IMR-90 (cell line): ENCODE results near the gene NOX3.

Experiments
- BHLHE40 ChIP-seq: fragments of 150-350 bp; IDR thresholded peaks from 2 replicates; pipeline ENCODE4 v1.6.1; 2016; ENCODE audit warnings: mild to moderate bottlenecking, low read depth, low read length
- FOS ChIP-seq: fragments of 150-350 bp; IDR thresholded peaks from 2 replicates; pipeline ENCODE4 v1.6.1; 2016; ENCODE audit warnings: low read depth, low read length
- MAFK ChIP-seq: IDR thresholded peaks from 2 replicates; pipeline ENCODE4 v1.6.1; 2012; ENCODE audit warnings: low read depth, low read length, improper control_type of control experiment
- MXI1 ChIP-seq: IDR thresholded peaks from 2 replicates; pipeline ENCODE4 v1.6.1; 2012; ENCODE audit warnings: low read depth, mild to moderate bottlenecking, low read length, moderate library complexity, borderline replicate concordance
- POLR2A ChIP-seq: IDR thresholded peaks from 2 replicates; pipeline ENCODE4 v1.6.1; 2012; ENCODE audit warnings: mild to moderate bottlenecking, low read depth, low read length
- RAD21 ChIP-seq: IDR thresholded peaks from 2 replicates; pipeline ENCODE4 v1.6.1; 2012; ENCODE audit warnings: low read length, improper control_type of control experiment
- RFX5 ChIP-seq: IDR thresholded peaks from 2 replicates; pipeline ENCODE4 v1.8.0; 2012; ENCODE audit warnings: low read depth, mild to moderate bottlenecking, low read length, moderate library complexity
- TF ChIP-seq, protein P1 (sequence below): conservative IDR thresholded peaks from 2 replicates; pipeline ENCODE4 v1.5.1; 2012; ENCODE audit warnings: mild to moderate bottlenecking, low read depth, low read length, improper control_type of control experiment
- TF ChIP-seq, protein P2 (sequence below): fragments of 150-350 bp; IDR thresholded peaks from 2 replicates; pipeline ENCODE4 v1.6.1; 2017; ENCODE audit warnings: mild to moderate bottlenecking, antibody characterized with exemption, low read length, low read depth

DNA sequence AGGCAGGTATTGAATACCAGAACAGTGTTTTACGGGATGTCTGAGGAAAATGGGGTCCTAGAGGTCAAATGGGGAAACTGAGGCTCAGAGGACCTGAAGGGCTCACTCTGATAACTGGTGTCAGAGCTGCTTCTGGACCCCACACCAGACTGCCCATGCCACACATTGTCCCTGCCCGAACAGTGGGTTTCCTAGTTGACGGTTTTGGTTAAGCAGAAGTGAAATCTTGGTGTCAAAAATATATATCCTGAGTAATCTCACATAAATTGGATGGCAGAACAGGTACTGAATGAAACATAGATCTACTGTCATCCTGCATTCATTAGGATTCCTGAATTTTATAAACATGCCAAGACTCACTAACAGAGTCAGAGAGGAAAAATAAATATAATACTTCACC is 16.3 kb downstream of the NOX3 start:
- no peak for TF ChIP-seq MAFK
- TF ChIP-seq, protein P1, sequence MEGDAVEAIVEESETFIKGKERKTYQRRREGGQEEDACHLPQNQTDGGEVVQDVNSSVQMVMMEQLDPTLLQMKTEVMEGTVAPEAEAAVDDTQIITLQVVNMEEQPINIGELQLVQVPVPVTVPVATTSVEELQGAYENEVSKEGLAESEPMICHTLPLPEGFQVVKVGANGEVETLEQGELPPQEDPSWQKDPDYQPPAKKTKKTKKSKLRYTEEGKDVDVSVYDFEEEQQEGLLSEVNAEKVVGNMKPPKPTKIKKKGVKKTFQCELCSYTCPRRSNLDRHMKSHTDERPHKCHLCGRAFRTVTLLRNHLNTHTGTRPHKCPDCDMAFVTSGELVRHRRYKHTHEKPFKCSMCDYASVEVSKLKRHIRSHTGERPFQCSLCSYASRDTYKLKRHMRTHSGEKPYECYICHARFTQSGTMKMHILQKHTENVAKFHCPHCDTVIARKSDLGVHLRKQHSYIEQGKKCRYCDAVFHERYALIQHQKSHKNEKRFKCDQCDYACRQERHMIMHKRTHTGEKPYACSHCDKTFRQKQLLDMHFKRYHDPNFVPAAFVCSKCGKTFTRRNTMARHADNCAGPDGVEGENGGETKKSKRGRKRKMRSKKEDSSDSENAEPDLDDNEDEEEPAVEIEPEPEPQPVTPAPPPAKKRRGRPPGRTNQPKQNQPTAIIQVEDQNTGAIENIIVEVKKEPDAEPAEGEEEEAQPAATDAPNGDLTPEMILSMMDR, result no peak
- TF ChIP-seq POLR2A, result no peak
- TF ChIP-seq, protein P2, sequence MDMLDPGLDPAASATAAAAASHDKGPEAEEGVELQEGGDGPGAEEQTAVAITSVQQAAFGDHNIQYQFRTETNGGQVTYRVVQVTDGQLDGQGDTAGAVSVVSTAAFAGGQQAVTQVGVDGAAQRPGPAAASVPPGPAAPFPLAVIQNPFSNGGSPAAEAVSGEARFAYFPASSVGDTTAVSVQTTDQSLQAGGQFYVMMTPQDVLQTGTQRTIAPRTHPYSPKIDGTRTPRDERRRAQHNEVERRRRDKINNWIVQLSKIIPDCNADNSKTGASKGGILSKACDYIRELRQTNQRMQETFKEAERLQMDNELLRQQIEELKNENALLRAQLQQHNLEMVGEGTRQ, result no peak
- TF ChIP-seq RAD21, result no peak
- TF ChIP-seq BHLHE40, result no peak
- no peak for TF ChIP-seq RFX5
- TF ChIP-seq MXI1, result no peak
- TF ChIP-seq FOS, result no peak
